Esophagus muscularis mucosa (tissue), 3 donors: Measurements from ENCODE around the gene OR13H1.
"Not testable (repeated sequence)": the region's sequence is repeated elsewhere in the genome, so short reads cannot be mapped to it uniquely, and the experiment has no call there.

Experiments used
- CTCF ChIP-seq, 3 experiments: fragments of 200-600 bp in 2 of 3; fragments of 450-650 bp in 1 of 3; sonication (generic) in 2 of 3; IDR thresholded peaks; one replicate each; pipeline ENCODE4 v1.5.1; 2017 to 2019; ENCODE audit warnings: antibody characterized with exemption in 3 of 3, mild to moderate bottlenecking in 2 of 3, moderate library complexity in 1 of 3
- POLR2AphosphoS5 ChIP-seq, 2 donors: sonication (generic); formaldehyde crosslinking; IDR thresholded peaks; one replicate each; pipeline ENCODE4 v1.6.1; 2017; ENCODE audit warnings: antibody characterized with exemption in 2 of 2

DNA sequence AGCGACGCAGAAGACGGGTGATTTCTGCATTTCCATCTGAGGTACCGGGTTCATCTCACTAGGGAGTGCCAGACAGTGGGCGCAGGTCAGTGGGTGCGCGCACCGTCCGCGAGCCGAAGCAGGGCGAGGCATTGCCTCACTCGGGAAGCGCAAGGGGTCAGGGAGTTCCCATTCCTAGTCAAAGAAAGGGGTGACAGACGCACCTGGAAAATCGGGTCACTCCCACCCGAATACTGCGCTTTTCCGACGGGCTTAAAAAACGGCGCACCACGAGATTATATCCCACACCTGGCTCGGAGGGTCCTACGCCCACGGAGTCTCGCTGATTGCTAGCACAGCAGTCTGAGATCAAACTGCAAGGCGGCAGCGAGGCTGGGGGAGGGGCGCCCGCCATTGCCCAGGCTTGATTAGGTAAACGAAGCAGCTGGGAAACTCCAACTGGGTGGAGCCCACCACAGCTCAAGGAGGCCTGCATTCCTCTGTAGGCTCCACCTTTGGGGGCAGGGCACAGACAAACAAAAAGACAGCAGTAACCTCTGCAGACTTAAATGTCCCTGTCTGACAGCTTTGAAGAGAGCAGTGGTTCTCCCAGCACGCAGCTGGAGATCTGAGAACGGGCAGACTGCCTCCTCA, 35.0 kb downstream of the OR13H1 start:
- TF ChIP-seq CTCF, POLR2AphosphoS5 (IDR thresholded peaks at IDR 0.05): not testable (repeated sequence)
